A673 (cell line): ENCODE measurements around the gene SERPINA4.

Source experiments
- EZH2 ChIP-seq: fragments of 200-600 bp; sonication (generic); IDR thresholded peaks from 2 replicates; pipeline ENCODE4 v1.6.1; 2017; ENCODE audit warnings: borderline replicate concordance, low read depth, mild to moderate bottlenecking, mixed read lengths, antibody characterized with exemption, low read length; ENCODE audit not compliant: poor library complexity, severe bottlenecking
- TF ChIP-seq, protein P1 (sequence below): fragments of 300-800, 200-600 bp; sonication (generic); conservative IDR thresholded peaks from 2 replicates; pipeline ENCODE4 v1.5.1; 2017; ENCODE audit warnings: low read depth, mild to moderate bottlenecking, antibody characterized with exemption, low read length, moderate library complexity, mixed read lengths

DNA sequence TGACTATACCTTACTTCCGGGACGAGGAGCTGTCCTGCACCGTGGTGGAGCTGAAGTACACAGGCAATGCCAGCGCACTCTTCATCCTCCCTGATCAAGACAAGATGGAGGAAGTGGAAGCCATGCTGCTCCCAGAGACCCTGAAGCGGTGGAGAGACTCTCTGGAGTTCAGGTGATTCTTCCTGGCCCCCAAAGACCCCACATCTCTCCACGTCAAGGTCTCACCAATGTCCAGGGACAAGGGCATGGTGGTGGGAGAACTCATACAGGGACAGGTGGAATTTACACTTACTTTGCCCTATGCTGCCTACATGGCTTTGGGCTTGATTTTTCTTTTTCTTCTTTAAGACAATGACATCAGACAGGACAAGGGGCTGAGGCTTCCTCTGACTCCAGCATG is 58.1 kb downstream of the SERPINA4 start:
- TF ChIP-seq, protein P1, sequence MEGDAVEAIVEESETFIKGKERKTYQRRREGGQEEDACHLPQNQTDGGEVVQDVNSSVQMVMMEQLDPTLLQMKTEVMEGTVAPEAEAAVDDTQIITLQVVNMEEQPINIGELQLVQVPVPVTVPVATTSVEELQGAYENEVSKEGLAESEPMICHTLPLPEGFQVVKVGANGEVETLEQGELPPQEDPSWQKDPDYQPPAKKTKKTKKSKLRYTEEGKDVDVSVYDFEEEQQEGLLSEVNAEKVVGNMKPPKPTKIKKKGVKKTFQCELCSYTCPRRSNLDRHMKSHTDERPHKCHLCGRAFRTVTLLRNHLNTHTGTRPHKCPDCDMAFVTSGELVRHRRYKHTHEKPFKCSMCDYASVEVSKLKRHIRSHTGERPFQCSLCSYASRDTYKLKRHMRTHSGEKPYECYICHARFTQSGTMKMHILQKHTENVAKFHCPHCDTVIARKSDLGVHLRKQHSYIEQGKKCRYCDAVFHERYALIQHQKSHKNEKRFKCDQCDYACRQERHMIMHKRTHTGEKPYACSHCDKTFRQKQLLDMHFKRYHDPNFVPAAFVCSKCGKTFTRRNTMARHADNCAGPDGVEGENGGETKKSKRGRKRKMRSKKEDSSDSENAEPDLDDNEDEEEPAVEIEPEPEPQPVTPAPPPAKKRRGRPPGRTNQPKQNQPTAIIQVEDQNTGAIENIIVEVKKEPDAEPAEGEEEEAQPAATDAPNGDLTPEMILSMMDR, result no peak
- no peak for TF ChIP-seq EZH2
